ENCODE results near the gene CD247.

CD247 gene

GRCh38 chr1:167502719-167503462 lies 15.4 kb downstream of the CD247 start:
- Histone ChIP-seq H3K23ac (ENCODE audit: low read length) (no peak overlapping the region), H3K4me1 (ENCODE audit: control insufficient read depth in 1 of 2, insufficient read depth in 2 of 2, low read length in 2 of 2) (no peaks in the 10 kb centered on the region), H3K14ac (ENCODE audit: low read length) (no peak overlapping the region), H3K79me1 (ENCODE audit: low read length) (no peaks in the 10 kb centered on the region), H3K4me2 (ENCODE audit: low read length) (no peak overlapping the region), H2BK120ac (ENCODE audit: insufficient read depth, low read length, poor library complexity) (no peak overlapping the region), H3K27ac (ENCODE audit: low read depth, low read length) (no peak overlapping the region), H3K9me3 (ENCODE audit: insufficient read depth, low read depth, low read length) (no peaks in the 10 kb centered on the region), H3K9ac (ENCODE audit: low read length) (no peak overlapping the region), H3K18ac (ENCODE audit: low read length) (no peak overlapping the region), H4K8ac (ENCODE audit: low read depth, low read length) (no peak overlapping the region), H4K12ac (ENCODE audit: low read depth, low read length) (no peak overlapping the region), H3K79me2 (ENCODE audit: control insufficient read depth, insufficient read depth, low read length, poor library complexity) (no peaks in the 10 kb centered on the region), H2AK5ac (ENCODE audit: low read length) (no peak overlapping the region), H3K36me3 (ENCODE audit: control insufficient read depth in 1 of 2, insufficient read depth in 2 of 2, low read length in 2 of 2) (no peaks in the 10 kb centered on the region), H2BK5ac (ENCODE audit: low read depth, low read length, poor library complexity) (no peak overlapping the region), H3K4me3 (ENCODE audit: low read depth, low read length) (no peak overlapping the region), H3K27me3 (ENCODE audit: insufficient read depth, low read length) (no peaks in the 10 kb centered on the region), H2AFZ (ENCODE audit: insufficient read depth, low read length, poor library complexity) (no peak overlapping the region), H2BK12ac (ENCODE audit: low read length) (no peak overlapping the region), H3K4ac (ENCODE audit: low read depth, low read length) (no peak overlapping the region), H4K91ac (ENCODE audit: low read depth, low read length) (no peak overlapping the region)
- WGBS (ENCODE audit: extremely low coverage, insufficient coverage, insufficient read length): no CpG with 5 or more reads among the region's 4 CpGs
- DNase-seq: no peak

- H2BK120ac ChIP-seq (ENCODE audit: insufficient read depth, low read length, poor library complexity): no peak overlapping the region
- H3K18ac ChIP-seq (ENCODE audit: low read length): no peak overlapping the region
- H3K4ac ChIP-seq (ENCODE audit: low read depth, low read length): no peak overlapping the region
- no peak overlapping the region for H3K9ac ChIP-seq (ENCODE audit: low read length)
- no peaks in the 10 kb centered on the region for H3K36me3 ChIP-seq (ENCODE audit: control insufficient read depth in 1 of 2, insufficient read depth in 2 of 2, low read length in 2 of 2)
- H3K4me2 ChIP-seq (ENCODE audit: low read length): peak overlapping the region; percentile 1
- no peak overlapping the region for H4K91ac ChIP-seq (ENCODE audit: low read depth, low read length)
- H2AFZ ChIP-seq (ENCODE audit: insufficient read depth, low read length, poor library complexity): no peak overlapping the region
- H3K9me3 ChIP-seq (ENCODE audit: insufficient read depth, low read depth, low read length): no peaks in the 10 kb centered on the region
- no peaks in the 10 kb centered on the region for H3K79me2 ChIP-seq (ENCODE audit: control insufficient read depth, insufficient read depth, low read length, poor library complexity)
- no peaks in the 10 kb centered on the region for H3K27me3 ChIP-seq (ENCODE audit: insufficient read depth, low read length)
- H3K27ac ChIP-seq (ENCODE audit: low read depth, low read length): no peak overlapping the region
- H3K4me1 ChIP-seq (ENCODE audit: control insufficient read depth in 1 of 2, insufficient read depth in 2 of 2, low read length in 2 of 2): no peaks in the 10 kb centered on the region
- WGBS (ENCODE audit: extremely low coverage, insufficient coverage, insufficient read length): no CpG with 5 or more reads among the region's 5 CpGs
- no peak overlapping the region for H3K14ac ChIP-seq (ENCODE audit: low read length)
- no peaks in the 10 kb centered on the region for H3K79me1 ChIP-seq (ENCODE audit: low read length)
- H4K8ac ChIP-seq (ENCODE audit: low read depth, low read length): no peak overlapping the region
- H4K12ac ChIP-seq (ENCODE audit: low read depth, low read length): no peak overlapping the region
- H2BK12ac ChIP-seq (ENCODE audit: low read length): no peak overlapping the region
- no peak overlapping the region for H2BK5ac ChIP-seq (ENCODE audit: low read depth, low read length, poor library complexity)
- DNase-seq: no peak
- H3K4me3 ChIP-seq (ENCODE audit: low read depth, low read length): no peak overlapping the region
- H2AK5ac ChIP-seq (ENCODE audit: low read length): no peak overlapping the region
- H3K23ac ChIP-seq (ENCODE audit: low read length): no peak overlapping the region
Measured at GRCh38 chr1:167502192-167502551, 16.2 kb downstream of the CD247 start.

- Histone ChIP-seq H2AFZ (ENCODE audit: insufficient read depth, low read length, poor library complexity) (no peak overlapping the region), H3K79me2 (ENCODE audit: control insufficient read depth, insufficient read depth, low read length, poor library complexity) (no peaks in the 10 kb centered on the region), H3K4ac (ENCODE audit: low read depth, low read length) (no peak overlapping the region), H3K36me3 (ENCODE audit: control insufficient read depth in 1 of 2, insufficient read depth in 2 of 2, low read length in 2 of 2) (no peaks in the 10 kb centered on the region), H2AK5ac (ENCODE audit: low read length) (no peak overlapping the region), H3K4me3 (ENCODE audit: low read depth, low read length) (no peak overlapping the region), H3K79me1 (ENCODE audit: low read length) (no peaks in the 10 kb centered on the region), H2BK5ac (ENCODE audit: low read depth, low read length, poor library complexity) (no peak overlapping the region), H4K12ac (ENCODE audit: low read depth, low read length) (no peak overlapping the region), H3K27me3 (ENCODE audit: insufficient read depth, low read length) (no peaks in the 10 kb centered on the region), H4K8ac (ENCODE audit: low read depth, low read length) (no peak overlapping the region), H3K27ac (ENCODE audit: low read depth, low read length) (no peak overlapping the region), H3K4me1 (ENCODE audit: control insufficient read depth in 1 of 2, insufficient read depth in 2 of 2, low read length in 2 of 2) (no peaks in the 10 kb centered on the region), H3K14ac (ENCODE audit: low read length) (no peak overlapping the region), H3K23ac (ENCODE audit: low read length) (no peak overlapping the region), H4K91ac (ENCODE audit: low read depth, low read length) (no peak overlapping the region), H2BK12ac (ENCODE audit: low read length) (no peak overlapping the region), H3K18ac (ENCODE audit: low read length) (no peak overlapping the region), H2BK120ac (ENCODE audit: insufficient read depth, low read length, poor library complexity) (no peak overlapping the region), H3K9me3 (ENCODE audit: insufficient read depth, low read depth, low read length) (no peaks in the 10 kb centered on the region), H3K4me2 (ENCODE audit: low read length) (peak overlapping the region; percentile 1), H3K9ac (ENCODE audit: low read length) (no peak overlapping the region)
- DNase-seq: no peak
- no CpG with 5 or more reads among the region's 10 CpGs for WGBS (ENCODE audit: extremely low coverage, insufficient coverage, insufficient read length)
Measured at GRCh38 chr1:167501515-167502191, 16.7 kb downstream of the CD247 start.

- H3K9me3 ChIP-seq (ENCODE audit: insufficient read depth, low read depth, low read length): no peaks in the 10 kb centered on the region
- H3K4me2 ChIP-seq (ENCODE audit: low read length): no peak overlapping the region
- H3K23ac ChIP-seq (ENCODE audit: low read length): no peak overlapping the region
- no peaks in the 10 kb centered on the region for H3K36me3 ChIP-seq (ENCODE audit: control insufficient read depth in 1 of 2, insufficient read depth in 2 of 2, low read length in 2 of 2)
- H4K91ac ChIP-seq (ENCODE audit: low read depth, low read length): no peak overlapping the region
- H2BK5ac ChIP-seq (ENCODE audit: low read depth, low read length, poor library complexity): no peak overlapping the region
- no peaks in the 10 kb centered on the region for H3K27me3 ChIP-seq (ENCODE audit: insufficient read depth, low read length)
- no peaks in the 10 kb centered on the region for H3K79me1 ChIP-seq (ENCODE audit: low read length)
- H2AK5ac ChIP-seq (ENCODE audit: low read length): no peak overlapping the region
- H4K12ac ChIP-seq (ENCODE audit: low read depth, low read length): no peak overlapping the region
- no peak overlapping the region for H3K9ac ChIP-seq (ENCODE audit: low read length)
- no peak for DNase-seq
- no peak overlapping the region for H3K18ac ChIP-seq (ENCODE audit: low read length)
- H3K14ac ChIP-seq (ENCODE audit: low read length): no peak overlapping the region
- no peaks in the 10 kb centered on the region for H3K79me2 ChIP-seq (ENCODE audit: control insufficient read depth, insufficient read depth, low read length, poor library complexity)
- H2BK120ac ChIP-seq (ENCODE audit: insufficient read depth, low read length, poor library complexity): no peak overlapping the region
- H3K4ac ChIP-seq (ENCODE audit: low read depth, low read length): no peak overlapping the region
- H3K4me1 ChIP-seq (ENCODE audit: control insufficient read depth in 1 of 2, insufficient read depth in 2 of 2, low read length in 2 of 2): no peaks in the 10 kb centered on the region
- no CpG with 5 or more reads among the region's 4 CpGs for WGBS (ENCODE audit: extremely low coverage, insufficient coverage, insufficient read length)
- H3K27ac ChIP-seq (ENCODE audit: low read depth, low read length): no peak overlapping the region
- H3K4me3 ChIP-seq (ENCODE audit: low read depth, low read length): no peak overlapping the region
- no peak overlapping the region for H4K8ac ChIP-seq (ENCODE audit: low read depth, low read length)
- H2BK12ac ChIP-seq (ENCODE audit: low read length): no peak overlapping the region
- H2AFZ ChIP-seq (ENCODE audit: insufficient read depth, low read length, poor library complexity): no peak overlapping the region
Measured at GRCh38 chr1:167500283-167500860, 18.0 kb downstream of the CD247 start.

Measured in trophoblast cell (in vitro differentiated cells and primary cell).